ENCODE data around the gene NBEAL2.
A peak's percentile ranks its signal among the peaks of the same experiment; 100 is the strongest.

NBEAL2 gene

DNA sequence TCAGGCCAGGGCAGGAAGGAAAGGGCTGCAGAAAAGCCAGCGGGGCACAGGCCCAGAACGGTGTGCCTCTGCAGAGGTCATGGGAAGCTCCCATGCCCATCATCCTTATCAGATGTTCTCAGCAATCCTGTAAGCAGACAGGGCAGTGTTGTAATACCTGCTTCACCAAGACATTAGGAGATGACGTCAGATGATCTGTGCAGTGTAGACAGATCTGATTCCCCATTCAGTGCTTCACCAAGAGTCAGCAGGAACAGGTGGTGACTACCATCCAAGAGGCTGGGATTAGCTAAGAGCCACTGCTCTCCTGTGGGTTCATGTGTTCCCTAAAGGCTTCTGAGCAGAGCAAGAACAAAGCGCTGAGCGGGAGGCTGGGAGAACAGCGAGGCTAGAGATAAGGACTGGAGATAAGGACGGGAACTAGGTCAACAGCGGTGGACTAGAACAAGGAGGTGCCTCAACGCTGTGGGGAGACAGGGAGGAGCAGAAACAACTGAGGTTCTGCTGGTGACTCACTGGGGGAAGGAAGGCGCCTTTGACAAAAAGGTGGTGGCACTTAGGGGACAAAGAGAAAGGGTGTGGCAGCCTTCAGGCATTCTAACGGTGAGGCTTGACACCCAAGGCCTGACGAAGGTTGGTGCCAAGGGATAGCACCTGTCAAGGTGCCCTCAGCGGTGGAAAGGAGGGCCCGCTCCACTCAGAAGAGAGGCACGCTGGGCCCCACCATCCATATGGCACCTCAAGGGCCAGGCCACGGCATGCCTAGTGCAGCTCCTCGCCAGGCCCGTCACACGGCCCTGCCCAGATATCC is 31.3 kb upstream of the NBEAL2 start (continued):
- TF ChIP-seq, protein P1, sequence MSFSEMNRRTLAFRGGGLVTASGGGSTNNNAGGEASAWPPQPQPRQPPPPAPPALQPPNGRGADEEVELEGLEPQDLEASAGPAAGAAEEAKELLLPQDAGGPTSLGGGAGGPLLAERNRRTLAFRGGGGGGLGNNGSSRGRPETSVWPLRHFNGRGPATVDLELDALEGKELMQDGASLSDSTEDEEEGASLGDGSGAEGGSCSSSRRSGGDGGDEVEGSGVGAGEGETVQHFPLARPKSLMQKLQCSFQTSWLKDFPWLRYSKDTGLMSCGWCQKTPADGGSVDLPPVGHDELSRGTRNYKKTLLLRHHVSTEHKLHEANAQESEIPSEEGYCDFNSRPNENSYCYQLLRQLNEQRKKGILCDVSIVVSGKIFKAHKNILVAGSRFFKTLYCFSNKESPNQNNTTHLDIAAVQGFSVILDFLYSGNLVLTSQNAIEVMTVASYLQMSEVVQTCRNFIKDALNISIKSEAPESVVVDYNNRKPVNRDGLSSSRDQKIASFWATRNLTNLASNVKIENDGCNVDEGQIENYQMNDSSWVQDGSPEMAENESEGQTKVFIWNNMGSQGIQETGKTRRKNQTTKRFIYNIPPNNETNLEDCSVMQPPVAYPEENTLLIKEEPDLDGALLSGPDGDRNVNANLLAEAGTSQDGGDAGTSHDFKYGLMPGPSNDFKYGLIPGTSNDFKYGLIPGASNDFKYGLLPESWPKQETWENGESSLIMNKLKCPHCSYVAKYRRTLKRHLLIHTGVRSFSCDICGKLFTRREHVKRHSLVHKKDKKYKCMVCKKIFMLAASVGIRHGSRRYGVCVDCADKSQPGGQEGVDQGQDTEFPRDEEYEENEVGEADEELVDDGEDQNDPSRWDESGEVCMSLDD (tag by site-specific recombination; IDR thresholded peaks at IDR 0.05), result no peak
- no peak for TF ChIP-seq ZNF157 (tag by site-specific recombination; IDR thresholded peaks at IDR 0.05)

- TF ChIP-seq ZIC2 (tag by site-specific recombination; IDR thresholded peaks at IDR 0.05) (peak; percentile 62), ZNF514 (tag by site-specific recombination; IDR thresholded peaks at IDR 0.05) (no peak)
- Histone ChIP-seq H3K27ac (ENCODE audit: extremely low read depth, low read depth, low read length) (peak overlapping the region; percentile 5; the same call in 1 of the 2 replicates), H3K9me3 (ENCODE audit: control insufficient read depth, insufficient read depth, low read depth, low read length) (no peaks in the 10 kb centered on the region), H3K4me1 (ENCODE audit: control insufficient read depth, insufficient read depth, low read length) (peaks cover 8% of the 10 kb centered on the region), H3K4me3 (ENCODE audit: low read depth, low read length) (no peak overlapping the region), H3K36me3 (ENCODE audit: control insufficient read depth in 2 of 2, insufficient read depth in 1 of 2, low read length in 2 of 2) (peaks cover 0 to 18% of the 10 kb centered on the region in 2 experiments; a peak in 1 of 3 replicates)
- ChIA-PET POLR2A (no interaction called here), CTCF (interaction anchor here (1.1 kb wide), 1 partner anchor 13 kb away, joined by 3 read pairs; no protein-coding TSS in a partner anchor)
Measured at GRCh38 chr3:46948830-46949671, 30.4 kb upstream of the NBEAL2 start.

DNA sequence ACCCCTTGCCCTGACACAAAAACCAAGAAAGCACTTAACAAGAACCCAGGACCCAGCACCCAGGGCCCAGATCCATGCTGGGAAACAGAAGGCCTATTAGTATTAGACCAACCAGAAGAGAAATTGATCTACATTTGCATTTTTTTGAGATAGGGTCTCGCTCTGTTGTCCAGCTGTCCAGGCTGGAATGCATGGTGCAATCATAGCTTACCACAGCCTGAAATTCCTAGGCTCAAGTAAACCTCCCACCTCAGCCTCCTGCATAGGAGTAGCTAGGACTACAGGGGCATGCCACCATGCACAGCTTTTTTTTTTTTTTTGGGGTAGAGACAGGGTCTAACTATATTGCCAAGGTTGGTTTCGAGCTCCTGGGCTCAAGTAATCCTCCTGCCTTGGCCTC is 29.3 kb upstream of the NBEAL2 start:
- ChIA-PET CTCF (interaction anchor here (0.6 kb wide), 1 partner anchor 43 kb away, joined by 4 read pairs; no protein-coding TSS in a partner anchor), POLR2A (no interaction called here)
- Histone ChIP-seq H3K9me3 (ENCODE audit: control insufficient read depth, insufficient read depth, low read depth, low read length) (no peaks in the 10 kb centered on the region), H3K4me3 (ENCODE audit: low read depth, low read length) (no peak overlapping the region), H3K27ac (ENCODE audit: extremely low read depth, low read depth, low read length) (no peak overlapping the region), H3K36me3 (ENCODE audit: control insufficient read depth in 2 of 2, insufficient read depth in 1 of 2, low read length in 2 of 2) (peaks cover 0 to 18% of the 10 kb centered on the region in 2 experiments; a peak in 1 of 3 replicates), H3K4me1 (ENCODE audit: control insufficient read depth, insufficient read depth, low read length) (peaks cover 8% of the 10 kb centered on the region)
- no peak for TF ChIP-seq CTCF (tag by site-specific recombination; IDR thresholded peaks at IDR 0.05)
- TF ChIP-seq EGR2 (tag by site-specific recombination; IDR thresholded peaks at IDR 0.05; ENCODE audit: low read depth), result no peak
- TF ChIP-seq, protein P2, sequence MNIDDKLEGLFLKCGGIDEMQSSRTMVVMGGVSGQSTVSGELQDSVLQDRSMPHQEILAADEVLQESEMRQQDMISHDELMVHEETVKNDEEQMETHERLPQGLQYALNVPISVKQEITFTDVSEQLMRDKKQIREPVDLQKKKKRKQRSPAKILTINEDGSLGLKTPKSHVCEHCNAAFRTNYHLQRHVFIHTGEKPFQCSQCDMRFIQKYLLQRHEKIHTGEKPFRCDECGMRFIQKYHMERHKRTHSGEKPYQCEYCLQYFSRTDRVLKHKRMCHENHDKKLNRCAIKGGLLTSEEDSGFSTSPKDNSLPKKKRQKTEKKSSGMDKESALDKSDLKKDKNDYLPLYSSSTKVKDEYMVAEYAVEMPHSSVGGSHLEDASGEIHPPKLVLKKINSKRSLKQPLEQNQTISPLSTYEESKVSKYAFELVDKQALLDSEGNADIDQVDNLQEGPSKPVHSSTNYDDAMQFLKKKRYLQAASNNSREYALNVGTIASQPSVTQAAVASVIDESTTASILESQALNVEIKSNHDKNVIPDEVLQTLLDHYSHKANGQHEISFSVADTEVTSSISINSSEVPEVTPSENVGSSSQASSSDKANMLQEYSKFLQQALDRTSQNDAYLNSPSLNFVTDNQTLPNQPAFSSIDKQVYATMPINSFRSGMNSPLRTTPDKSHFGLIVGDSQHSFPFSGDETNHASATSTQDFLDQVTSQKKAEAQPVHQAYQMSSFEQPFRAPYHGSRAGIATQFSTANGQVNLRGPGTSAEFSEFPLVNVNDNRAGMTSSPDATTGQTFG (tag by site-specific recombination; IDR thresholded peaks at IDR 0.05; ENCODE audit: borderline replicate concordance), result no peak
- no peak for TF ChIP-seq ZNF274 (IDR thresholded peaks at IDR 0.05; ENCODE audit: low read length)
- TF ChIP-seq ZNF274 (tag by site-specific recombination; IDR thresholded peaks at IDR 0.05; ENCODE audit: borderline replicate concordance), result no peak
- TF ChIP-seq, protein P3, sequence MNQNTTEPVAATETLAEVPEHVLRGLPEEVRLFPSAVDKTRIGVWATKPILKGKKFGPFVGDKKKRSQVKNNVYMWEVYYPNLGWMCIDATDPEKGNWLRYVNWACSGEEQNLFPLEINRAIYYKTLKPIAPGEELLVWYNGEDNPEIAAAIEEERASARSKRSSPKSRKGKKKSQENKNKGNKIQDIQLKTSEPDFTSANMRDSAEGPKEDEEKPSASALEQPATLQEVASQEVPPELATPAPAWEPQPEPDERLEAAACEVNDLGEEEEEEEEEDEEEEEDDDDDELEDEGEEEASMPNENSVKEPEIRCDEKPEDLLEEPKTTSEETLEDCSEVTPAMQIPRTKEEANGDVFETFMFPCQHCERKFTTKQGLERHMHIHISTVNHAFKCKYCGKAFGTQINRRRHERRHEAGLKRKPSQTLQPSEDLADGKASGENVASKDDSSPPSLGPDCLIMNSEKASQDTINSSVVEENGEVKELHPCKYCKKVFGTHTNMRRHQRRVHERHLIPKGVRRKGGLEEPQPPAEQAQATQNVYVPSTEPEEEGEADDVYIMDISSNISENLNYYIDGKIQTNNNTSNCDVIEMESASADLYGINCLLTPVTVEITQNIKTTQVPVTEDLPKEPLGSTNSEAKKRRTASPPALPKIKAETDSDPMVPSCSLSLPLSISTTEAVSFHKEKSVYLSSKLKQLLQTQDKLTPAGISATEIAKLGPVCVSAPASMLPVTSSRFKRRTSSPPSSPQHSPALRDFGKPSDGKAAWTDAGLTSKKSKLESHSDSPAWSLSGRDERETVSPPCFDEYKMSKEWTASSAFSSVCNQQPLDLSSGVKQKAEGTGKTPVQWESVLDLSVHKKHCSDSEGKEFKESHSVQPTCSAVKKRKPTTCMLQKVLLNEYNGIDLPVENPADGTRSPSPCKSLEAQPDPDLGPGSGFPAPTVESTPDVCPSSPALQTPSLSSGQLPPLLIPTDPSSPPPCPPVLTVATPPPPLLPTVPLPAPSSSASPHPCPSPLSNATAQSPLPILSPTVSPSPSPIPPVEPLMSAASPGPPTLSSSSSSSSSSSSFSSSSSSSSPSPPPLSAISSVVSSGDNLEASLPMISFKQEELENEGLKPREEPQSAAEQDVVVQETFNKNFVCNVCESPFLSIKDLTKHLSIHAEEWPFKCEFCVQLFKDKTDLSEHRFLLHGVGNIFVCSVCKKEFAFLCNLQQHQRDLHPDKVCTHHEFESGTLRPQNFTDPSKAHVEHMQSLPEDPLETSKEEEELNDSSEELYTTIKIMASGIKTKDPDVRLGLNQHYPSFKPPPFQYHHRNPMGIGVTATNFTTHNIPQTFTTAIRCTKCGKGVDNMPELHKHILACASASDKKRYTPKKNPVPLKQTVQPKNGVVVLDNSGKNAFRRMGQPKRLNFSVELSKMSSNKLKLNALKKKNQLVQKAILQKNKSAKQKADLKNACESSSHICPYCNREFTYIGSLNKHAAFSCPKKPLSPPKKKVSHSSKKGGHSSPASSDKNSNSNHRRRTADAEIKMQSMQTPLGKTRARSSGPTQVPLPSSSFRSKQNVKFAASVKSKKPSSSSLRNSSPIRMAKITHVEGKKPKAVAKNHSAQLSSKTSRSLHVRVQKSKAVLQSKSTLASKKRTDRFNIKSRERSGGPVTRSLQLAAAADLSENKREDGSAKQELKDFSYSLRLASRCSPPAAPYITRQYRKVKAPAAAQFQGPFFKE (tag by site-specific recombination; IDR thresholded peaks at IDR 0.05; ENCODE audit: borderline replicate concordance), result no peak
- no peak for TF ChIP-seq ZSCAN16 (tag by site-specific recombination; IDR thresholded peaks at IDR 0.05)
- no peak for TF ChIP-seq ZNF549 (tag by site-specific recombination; IDR thresholded peaks at IDR 0.05)

All from HEK293 (cell line).